ENCODE results near the gene RBFOX2.
"Not testable (repeated sequence)": the region's sequence is repeated elsewhere in the genome, so short reads cannot be mapped to it uniquely, and the experiment has no call there.

The RBFOX2 gene

GRCh38 chr22:35830305-35830704 lies 198.3 kb downstream of the RBFOX2 start:
- DNase-seq (ENCODE audit: low read depth in 2 of 2) = no peak

- no peak for DNase-seq (ENCODE audit: low read depth in 2 of 2)
Observed at GRCh38 chr22:35824256-35824655, 204.4 kb downstream of the RBFOX2 start.

- no peak for DNase-seq (ENCODE audit: low read depth in 2 of 2)
Observed at GRCh38 chr22:35821654-35822053, 207.0 kb downstream of the RBFOX2 start.

GRCh38 chr22:35819421-35819820 lies 209.2 kb downstream of the RBFOX2 start:
- DNase-seq (ENCODE audit: low read depth in 2 of 2) = no peak

- DNase-seq (ENCODE audit: low read depth in 2 of 2) = no peak
Observed at GRCh38 chr22:35818897-35819296, 209.7 kb downstream of the RBFOX2 start.

GRCh38 chr22:35812600-35812999 lies 216.0 kb downstream of the RBFOX2 start:
- DNase-seq (ENCODE audit: low read depth in 2 of 2) = no peak

GRCh38 chr22:35811670-35812069 lies 217.0 kb downstream of the RBFOX2 start:
- no peak for DNase-seq (ENCODE audit: low read depth in 2 of 2)

- no peak for DNase-seq (ENCODE audit: low read depth in 2 of 2)
Observed at GRCh38 chr22:35809816-35810215, 218.8 kb downstream of the RBFOX2 start.

GRCh38 chr22:35808377-35808776 lies 220.2 kb downstream of the RBFOX2 start:
- no peak for DNase-seq (ENCODE audit: low read depth in 2 of 2)

- not testable (repeated sequence) for DNase-seq (ENCODE audit: low read depth in 2 of 2)
Observed at GRCh38 chr22:35806668-35807067, 222.0 kb downstream of the RBFOX2 start.

- no peak for DNase-seq (ENCODE audit: low read depth in 2 of 2)
Observed at GRCh38 chr22:35805466-35805865, 223.2 kb downstream of the RBFOX2 start.

GRCh38 chr22:35804421-35804820 lies 224.2 kb downstream of the RBFOX2 start:
- DNase-seq (ENCODE audit: low read depth in 2 of 2) = no peak

GRCh38 chr22:35802885-35803284 lies 225.7 kb downstream of the RBFOX2 start:
- no peak for DNase-seq (ENCODE audit: low read depth in 2 of 2)

GRCh38 chr22:35801301-35801700 lies 227.3 kb downstream of the RBFOX2 start:
- DNase-seq (ENCODE audit: low read depth in 2 of 2) = not testable (repeated sequence)

- DNase-seq (ENCODE audit: low read depth in 2 of 2) = no peak
Observed at GRCh38 chr22:35799150-35799549, 229.5 kb downstream of the RBFOX2 start.

GRCh38 chr22:35797411-35797810 lies 231.2 kb downstream of the RBFOX2 start:
- no peak for DNase-seq (ENCODE audit: low read depth in 2 of 2)

- no peak for DNase-seq (ENCODE audit: low read depth in 2 of 2)
Observed at GRCh38 chr22:35795476-35795875, 233.1 kb downstream of the RBFOX2 start.

- no peak for DNase-seq (ENCODE audit: low read depth in 2 of 2)
Observed at GRCh38 chr22:35792506-35792905, 236.1 kb downstream of the RBFOX2 start.

GRCh38 chr22:35791788-35792187 lies 236.8 kb downstream of the RBFOX2 start:
- DNase-seq (ENCODE audit: low read depth in 2 of 2) = not testable (repeated sequence)

- DNase-seq (ENCODE audit: low read depth in 2 of 2) = no peak
Observed at GRCh38 chr22:35785181-35785923, 243.3 kb downstream of the RBFOX2 start.

- no peak for DNase-seq (ENCODE audit: low read depth in 2 of 2)
Observed at GRCh38 chr22:35784633-35785032, 244.0 kb downstream of the RBFOX2 start.

GRCh38 chr22:35783943-35784614 lies 244.5 kb downstream of the RBFOX2 start:
- DNase-seq (ENCODE audit: low read depth in 2 of 2) = no peak

GRCh38 chr22:35782504-35782903 lies 246.1 kb downstream of the RBFOX2 start:
- DNase-seq (ENCODE audit: low read depth in 2 of 2) = no peak
